Breast epithelium (tissue), 4 donors: ENCODE data around the gene OR5K2. TPM values are rescaled to one million over a fixed set of nuclear protein-coding genes. Genes with fewer than 3 reads are reported as not detected.

ENCODE experiments used
- DNase-seq, 2 donors: peaks; one replicate each; pipeline ENCODE4 v3.0.0-alpha.2; 2019; ENCODE audit warnings: low spot score in 2 of 2
- H3K27ac ChIP-seq, 2 donors: fragments of 200-600 bp; sonication (generic) in 1 of 2; one replicate each; pipeline ENCODE4 v1.5.1; 2016 to 2019; ENCODE audit warnings: mild to moderate bottlenecking in 1 of 2
- H3K27me3 ChIP-seq, 2 donors: fragments of 200-600 bp; sonication (generic) in 1 of 2; one replicate each; pipeline versions ENCODE4 v1.5.1 to v1.6.0; 2017 to 2019; ENCODE audit warnings: control low read depth in 1 of 2, mild to moderate bottlenecking in 1 of 2
- H3K36me3 ChIP-seq: fragments of 200-600 bp; one replicate; pipeline ENCODE4 v1.5.1; 2019
- H3K4me1 ChIP-seq, 2 donors: fragments of 200-600 bp; sonication (generic); one replicate each; pipeline ENCODE4 v1.5.1; 2016 to 2019; ENCODE audit warnings: control low read depth in 1 of 2
- H3K4me3 ChIP-seq, 3 donors: fragments of 200-600 bp; sonication (generic); 1 replicate in 2 of 3; 2 replicates in 1 of 3; pipeline ENCODE4 v1.5.1; 2016 to 2019; ENCODE audit warnings: mild to moderate bottlenecking in 3 of 3, moderate library complexity in 2 of 3
- H3K9me3 ChIP-seq, 2 donors: fragments of 200-600 bp; sonication (generic) in 1 of 2; one replicate each; pipeline ENCODE4 v1.5.1; 2016 to 2019; ENCODE audit warnings: control low read depth in 1 of 2
- POLR2A ChIP-seq: fragments of 450-650 bp; IDR thresholded peaks from one replicate; pipeline ENCODE4 v1.6.1; 2016; ENCODE audit warnings: antibody characterized with exemption, mild to moderate bottlenecking, moderate library complexity
- POLR2AphosphoS5 ChIP-seq, 3 donors: sonication (generic); formaldehyde crosslinking; IDR thresholded peaks; one replicate each; pipeline ENCODE4 v1.6.1; 2017; ENCODE audit warnings: antibody characterized with exemption in 3 of 3
- intact Hi-C: fragments of 100-400 bp; cut with DNase I; formaldehyde crosslinking; loops from one replicate; pipeline ENCODE4 v1.15.1; 2023; ENCODE audit warnings: low total_unique reads
- total RNA-seq, 3 donors: library from RNA; depleted of rRNA; stranded (reverse); fragments of >200 nt; gene quantifications; one replicate each; pipeline ENCODE4 v1.1.0, GENCODE V29; 2016
- TF ChIP-seq, protein P1 (sequence below), 3 donors: fragments of 450-650 bp; IDR thresholded peaks; one replicate each; pipeline ENCODE4 v1.5.1; 2016 to 2017; ENCODE audit warnings: antibody characterized with exemption in 3 of 3, mild to moderate bottlenecking in 3 of 3, moderate library complexity in 3 of 3

OR5K2 gene
- total RNA-seq, 3 donors from 2014 or later, result not detected

DNA sequence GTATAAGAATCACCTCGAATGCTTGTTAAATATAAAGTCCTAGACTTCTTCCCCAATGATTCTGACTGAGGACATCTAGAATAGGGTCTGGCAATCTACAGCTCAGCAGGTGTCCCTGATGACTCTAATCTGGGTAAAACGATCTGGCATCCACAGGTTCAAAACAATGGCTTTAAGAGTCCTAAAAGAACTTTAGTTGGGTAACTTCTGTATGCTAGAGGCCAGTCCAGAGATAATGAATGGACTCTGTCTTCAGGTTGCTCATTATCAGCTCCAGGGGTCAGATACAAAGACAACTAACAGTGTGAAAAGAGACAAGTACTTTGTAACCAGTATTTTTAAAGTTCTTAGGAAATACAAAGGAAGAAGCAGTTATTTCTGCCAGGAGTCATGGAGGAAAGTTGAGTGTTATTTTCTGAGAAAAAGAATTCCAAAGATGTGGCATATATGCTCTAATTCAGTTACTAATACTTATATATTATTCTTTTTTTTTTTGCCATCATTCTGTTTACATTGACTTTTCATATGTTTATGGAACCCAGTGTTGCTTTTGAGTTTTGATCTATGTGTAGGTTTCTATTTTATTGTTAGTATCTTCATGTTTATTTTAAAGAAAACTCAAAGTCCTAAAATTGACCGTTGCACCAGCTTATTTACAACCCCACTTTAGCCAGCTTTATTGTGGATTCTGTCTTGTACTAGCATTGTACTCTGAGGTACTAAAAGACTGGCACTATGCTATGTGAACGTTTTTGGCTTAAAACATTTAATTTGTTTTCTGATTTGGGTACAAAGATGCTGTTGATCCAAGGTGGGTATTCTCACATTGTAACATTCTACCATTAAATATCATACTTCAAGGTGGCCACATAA is 31.2 kb downstream of the OR5K2 start:
- intact Hi-C loops, result no loop called here
- DNase-seq, result no peak
- Histone ChIP-seq H3K27ac (no peak overlapping the region), H3K9me3 (no peaks in the 10 kb centered on the region), H3K36me3 (no peaks in the 10 kb centered on the region), H3K4me1 (no peaks in the 10 kb centered on the region), H3K27me3 (no peaks in the 10 kb centered on the region), H3K4me3 (no peak overlapping the region)
- TF ChIP-seq POLR2A (no peak), POLR2AphosphoS5 (IDR thresholded peaks at IDR 0.05) (no peak)
- TF ChIP-seq, protein P1, sequence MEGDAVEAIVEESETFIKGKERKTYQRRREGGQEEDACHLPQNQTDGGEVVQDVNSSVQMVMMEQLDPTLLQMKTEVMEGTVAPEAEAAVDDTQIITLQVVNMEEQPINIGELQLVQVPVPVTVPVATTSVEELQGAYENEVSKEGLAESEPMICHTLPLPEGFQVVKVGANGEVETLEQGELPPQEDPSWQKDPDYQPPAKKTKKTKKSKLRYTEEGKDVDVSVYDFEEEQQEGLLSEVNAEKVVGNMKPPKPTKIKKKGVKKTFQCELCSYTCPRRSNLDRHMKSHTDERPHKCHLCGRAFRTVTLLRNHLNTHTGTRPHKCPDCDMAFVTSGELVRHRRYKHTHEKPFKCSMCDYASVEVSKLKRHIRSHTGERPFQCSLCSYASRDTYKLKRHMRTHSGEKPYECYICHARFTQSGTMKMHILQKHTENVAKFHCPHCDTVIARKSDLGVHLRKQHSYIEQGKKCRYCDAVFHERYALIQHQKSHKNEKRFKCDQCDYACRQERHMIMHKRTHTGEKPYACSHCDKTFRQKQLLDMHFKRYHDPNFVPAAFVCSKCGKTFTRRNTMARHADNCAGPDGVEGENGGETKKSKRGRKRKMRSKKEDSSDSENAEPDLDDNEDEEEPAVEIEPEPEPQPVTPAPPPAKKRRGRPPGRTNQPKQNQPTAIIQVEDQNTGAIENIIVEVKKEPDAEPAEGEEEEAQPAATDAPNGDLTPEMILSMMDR (IDR thresholded peaks at IDR 0.05), result no peak

DNA sequence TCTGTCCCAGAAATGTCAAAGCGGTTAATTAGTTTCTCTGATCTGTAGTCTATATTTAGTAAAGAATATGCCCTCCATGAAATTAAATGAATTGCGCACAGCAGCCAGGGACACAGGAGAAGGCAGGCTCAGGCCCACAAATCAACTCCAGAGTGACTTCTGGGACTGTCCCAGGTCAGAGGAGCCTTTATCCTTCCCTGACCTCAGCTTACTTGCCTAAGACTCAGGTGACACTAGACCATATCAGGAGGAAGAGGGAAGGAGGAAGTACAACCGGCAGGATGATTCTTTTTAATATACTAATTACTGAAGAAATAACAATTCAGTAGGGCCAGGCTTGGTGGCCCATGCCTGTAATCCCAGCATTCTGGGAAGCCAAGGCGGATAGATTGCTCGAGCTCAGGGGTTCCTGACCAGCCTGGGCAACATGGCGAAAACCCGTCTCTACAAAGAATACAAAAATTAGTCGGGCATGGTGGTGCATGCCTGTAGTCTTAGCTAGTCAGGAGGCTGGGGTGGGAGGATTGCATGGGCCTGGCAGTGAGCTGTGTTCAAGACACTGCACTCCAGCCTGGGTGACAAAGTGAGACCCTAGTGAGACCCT is 32.5 kb downstream of the OR5K2 start:
- no peaks in the 10 kb centered on the region for H3K4me1 ChIP-seq
- no peaks in the 10 kb centered on the region for H3K9me3 ChIP-seq
- no peaks in the 10 kb centered on the region for H3K36me3 ChIP-seq
- H3K27ac ChIP-seq, result no peak overlapping the region
- DNase-seq, result no peak
- H3K4me3 ChIP-seq, result no peak overlapping the region
- intact Hi-C loops, result no loop called here
- TF ChIP-seq POLR2AphosphoS5 (IDR thresholded peaks at IDR 0.05) (no peak), POLR2A (no peak)
- TF ChIP-seq, protein P1 (IDR thresholded peaks at IDR 0.05), result no peak
- H3K27me3 ChIP-seq, result no peaks in the 10 kb centered on the region

DNA sequence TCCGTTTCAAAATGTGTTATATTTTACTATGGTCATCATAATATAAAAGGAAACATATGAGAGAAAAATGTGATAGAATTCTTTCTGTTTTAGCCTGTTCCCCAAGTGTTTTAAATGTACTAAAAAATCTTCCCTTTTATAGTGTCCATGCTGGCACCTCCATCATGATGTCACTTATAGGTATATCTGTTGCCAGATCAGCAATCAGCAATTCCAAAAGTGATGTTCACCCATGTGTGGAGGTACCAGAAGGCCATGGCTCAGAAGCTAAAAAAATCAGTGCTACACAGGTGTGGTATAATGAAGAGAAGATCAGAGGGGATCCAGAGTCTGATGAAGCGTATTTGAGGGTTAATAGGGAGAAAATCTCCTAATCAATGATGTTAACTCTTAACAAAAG is 33.2 kb downstream of the OR5K2 start:
- Histone ChIP-seq H3K27ac (no peak overlapping the region), H3K27me3 (no peaks in the 10 kb centered on the region), H3K36me3 (no peaks in the 10 kb centered on the region), H3K4me3 (no peak overlapping the region), H3K9me3 (no peaks in the 10 kb centered on the region), H3K4me1 (no peaks in the 10 kb centered on the region)
- intact Hi-C loops, result no loop called here
- no peak for TF ChIP-seq POLR2A
- TF ChIP-seq, protein P1 (IDR thresholded peaks at IDR 0.05), result no peak
- TF ChIP-seq POLR2AphosphoS5 (IDR thresholded peaks at IDR 0.05), result no peak
- DNase-seq, result no peak

DNA sequence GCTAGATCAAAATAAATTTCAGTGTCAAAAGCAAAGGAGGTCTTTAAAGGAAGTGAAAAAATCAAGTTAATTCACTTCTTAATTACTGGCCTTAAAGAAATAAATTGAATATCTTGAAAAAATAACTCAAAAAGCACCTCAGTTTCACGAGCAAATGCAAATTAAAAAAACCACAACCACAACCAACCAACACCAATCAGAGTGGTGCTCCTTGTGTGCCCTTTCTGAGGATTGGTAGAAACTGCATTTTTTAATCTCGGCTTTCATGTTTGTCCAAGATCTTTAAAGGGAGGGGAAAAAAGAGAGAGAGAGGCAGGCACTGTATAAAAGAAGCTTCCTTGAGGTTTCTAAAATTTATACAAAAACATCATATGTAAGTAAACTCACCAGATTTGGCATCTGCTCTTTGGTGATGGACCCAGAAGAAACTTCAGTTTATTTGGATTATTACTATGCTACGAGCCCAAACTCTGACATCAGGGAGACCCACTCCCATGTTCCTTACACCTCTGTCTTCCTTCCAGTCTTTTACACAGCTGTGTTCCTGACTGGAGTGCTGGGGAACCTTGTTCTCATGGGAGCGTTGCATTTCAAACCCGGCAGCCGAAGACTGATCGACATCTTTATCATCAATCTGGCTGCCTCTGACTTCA is 34.3 kb downstream of the OR5K2 start, which contains the start of gene GPR15:
TSS of gene GPR15 (plus strand) at position 357 of the 653 bp plus-strand sequence. CDS start at position 413, 56 bp downstream.
- no peak for DNase-seq
- Histone ChIP-seq H3K4me1 (no peaks in the 10 kb centered on the region), H3K27me3 (no peaks in the 10 kb centered on the region), H3K36me3 (no peaks in the 10 kb centered on the region), H3K9me3 (no peaks in the 10 kb centered on the region), H3K4me3 (no peak within 1 kb of the TSS), H3K27ac (no peak within 1 kb of the TSS)
- TF ChIP-seq, protein P1 (IDR thresholded peaks at IDR 0.05), result no peak
- TF ChIP-seq POLR2AphosphoS5 (IDR thresholded peaks at IDR 0.05), result no peak
- TF ChIP-seq POLR2A, result no peak
- intact Hi-C loops, result no loop called here

DNA sequence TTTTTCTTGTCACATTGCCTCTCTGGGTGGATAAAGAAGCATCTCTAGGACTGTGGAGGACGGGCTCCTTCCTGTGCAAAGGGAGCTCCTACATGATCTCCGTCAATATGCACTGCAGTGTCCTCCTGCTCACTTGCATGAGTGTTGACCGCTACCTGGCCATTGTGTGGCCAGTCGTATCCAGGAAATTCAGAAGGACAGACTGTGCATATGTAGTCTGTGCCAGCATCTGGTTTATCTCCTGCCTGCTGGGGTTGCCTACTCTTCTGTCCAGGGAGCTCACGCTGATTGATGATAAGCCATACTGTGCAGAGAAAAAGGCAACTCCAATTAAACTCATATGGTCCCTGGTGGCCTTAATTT is 34.8 kb downstream of the OR5K2 start:
- intact Hi-C loops, result no loop called here
- Histone ChIP-seq H3K9me3 (no peaks in the 10 kb centered on the region), H3K4me1 (no peaks in the 10 kb centered on the region), H3K4me3 (no peak overlapping the region), H3K27me3 (no peaks in the 10 kb centered on the region), H3K36me3 (no peaks in the 10 kb centered on the region), H3K27ac (no peak overlapping the region)
- DNase-seq, result no peak
- TF ChIP-seq POLR2A (no peak), POLR2AphosphoS5 (IDR thresholded peaks at IDR 0.05) (no peak)
- TF ChIP-seq, protein P1 (IDR thresholded peaks at IDR 0.05), result no peak
